ENCODE measurements around the gene JMJD1C. TPM values are rescaled to one million over a fixed set of nuclear protein-coding genes. Genes with fewer than 3 reads are reported as not detected.
"Not testable (repeated sequence)": the region's sequence is repeated elsewhere in the genome, so short reads cannot be mapped to it uniquely, and the experiment has no call there.

The JMJD1C gene
- total RNA-seq, 1 donor from 2014 or later = 186 TPM

- no peak for DNase-seq
These were observed 73.6 kb downstream of the JMJD1C start for GRCh38 chr10:63392224-63392623.

GRCh38 chr10:63391812-63392211 is 74.0 kb downstream of the JMJD1C start:
- no peak for DNase-seq

GRCh38 chr10:63390521-63390920 is 75.3 kb downstream of the JMJD1C start:
- no peak for DNase-seq

- DNase-seq = no peak
These were observed 77.3 kb downstream of the JMJD1C start for GRCh38 chr10:63388421-63389031.

- no peak for DNase-seq
These were observed 80.5 kb downstream of the JMJD1C start for GRCh38 chr10:63385254-63385653.

GRCh38 chr10:63384675-63385074 is 81.1 kb downstream of the JMJD1C start:
- no peak for DNase-seq

- no peak for DNase-seq
These were observed 81.8 kb downstream of the JMJD1C start for GRCh38 chr10:63384001-63384400.

GRCh38 chr10:63383141-63383540 is 82.6 kb downstream of the JMJD1C start:
- DNase-seq = no peak

GRCh38 chr10:63382066-63382465 is 83.7 kb downstream of the JMJD1C start:
- DNase-seq = peak; percentile 49

GRCh38 chr10:63377305-63377661 is 88.5 kb downstream of the JMJD1C start:
- DNase-seq = not testable (repeated sequence)

- DNase-seq = no peak
These were observed 89.0 kb downstream of the JMJD1C start for GRCh38 chr10:63376560-63377304.

- DNase-seq = no peak
These were observed 89.9 kb downstream of the JMJD1C start for GRCh38 chr10:63375859-63376258.

GRCh38 chr10:63375458-63375857 is 90.3 kb downstream of the JMJD1C start:
- no peak for DNase-seq

GRCh38 chr10:63374991-63375390 is 90.8 kb downstream of the JMJD1C start:
- DNase-seq = no peak

- no peak for DNase-seq
These were observed 92.6 kb downstream of the JMJD1C start for GRCh38 chr10:63373176-63373575.

GRCh38 chr10:63369711-63370110 is 96.1 kb downstream of the JMJD1C start:
- no peak for DNase-seq

- no peak for DNase-seq
These were observed 97.4 kb downstream of the JMJD1C start for GRCh38 chr10:63368365-63368764.

GRCh38 chr10:63366933-63367332 is 98.8 kb downstream of the JMJD1C start:
- no peak for DNase-seq

- no peak for DNase-seq
These were observed 99.6 kb downstream of the JMJD1C start for GRCh38 chr10:63365976-63366765.

GRCh38 chr10:63364918-63365317 is 100.9 kb downstream of the JMJD1C start:
- DNase-seq = no peak

GRCh38 chr10:63363951-63364350 is 101.8 kb downstream of the JMJD1C start:
- DNase-seq = no peak

- no peak for DNase-seq
These were observed 110.1 kb downstream of the JMJD1C start for GRCh38 chr10:63355682-63356081.

GRCh38 chr10:63352976-63353375 is 112.8 kb downstream of the JMJD1C start:
- DNase-seq = no peak

Data from skin of body (tissue), 2 donors.